ENCODE results near the gene PDZD7. TPM values are rescaled to one million over a fixed set of nuclear protein-coding genes. Genes with fewer than 3 reads are reported as not detected.

The PDZD7 gene
- total and polyA plus RNA-seq, 10 donors, result 0.17 to 2.3 (median 1.1) TPM

- TF ChIP-seq POLR2A (IDR thresholded peaks at IDR 0.05) (no peak), POLR2AphosphoS5 (IDR thresholded peaks at IDR 0.05) (no peak), CTCF (IDR thresholded peaks at IDR 0.05 in 8 of 11, conservative IDR thresholded peaks at IDR 0.05 in 3 of 11) (no peak)
- Histone ChIP-seq H3K4me3 (no peak overlapping the region), H3K36me3 (peaks cover 0 to 7% (median 0%) of the 10 kb centered on the region in 6 donors), H3K27me3 (replicated peaks in 1 of 7) (peaks cover 0 to 16% (median 0%) of the 10 kb centered on the region in 7 donors), H3K27ac (no peak overlapping the region), H3K4me1 (peaks cover 6 to 23% (median 16%) of the 10 kb centered on the region in 6 donors), H3K9me3 (no peaks in the 10 kb centered on the region)
- 79 to 94% (median 92%) methylated on average over 3 to 6 of the region's 6 CpGs for WGBS, 5 donors
- intact Hi-C loops (cut with DNase I; ENCODE audit: low total_unique reads), result no loop called here
- DNase-seq, result peak; percentile 44
Measured at GRCh38 chr10:100972904-100973535, 57.9 kb downstream of the PDZD7 start.

- Histone ChIP-seq H3K4me1 (peaks cover 6 to 23% (median 16%) of the 10 kb centered on the region in 6 donors), H3K36me3 (no peaks in the 10 kb centered on the region), H3K27ac (no peak overlapping the region), H3K9me3 (no peaks in the 10 kb centered on the region), H3K4me3 (no peak overlapping the region), H3K27me3 (replicated peaks in 1 of 7) (peaks cover 0 to 16% (median 0%) of the 10 kb centered on the region in 7 donors)
- intact Hi-C loops (cut with DNase I; ENCODE audit: low total_unique reads), result no loop called here
- TF ChIP-seq POLR2A (IDR thresholded peaks at IDR 0.05) (no peak), CTCF (IDR thresholded peaks at IDR 0.05 in 8 of 11, conservative IDR thresholded peaks at IDR 0.05 in 3 of 11) (no peak), POLR2AphosphoS5 (IDR thresholded peaks at IDR 0.05) (no peak)
- peak; percentile 50 for DNase-seq
- 76 to 85% (median 82%) methylated on average over 13 of the region's 13 CpGs for WGBS, 5 donors
Measured at GRCh38 chr10:100972115-100972903, 58.6 kb downstream of the PDZD7 start.

- DNase-seq, result peak; percentile 29
- 79 to 86% (median 85%) methylated on average over 4 of the region's 4 CpGs for WGBS, 5 donors
Measured at GRCh38 chr10:100970914-100971811, 59.8 kb downstream of the PDZD7 start.

More at GRCh38 chr10:100970914-100971811, 59.8 kb downstream of the PDZD7 start:
- peaks cover 6 to 23% (median 16%) of the 10 kb centered on the region in 6 donors for H3K4me1 ChIP-seq
- H3K9me3 ChIP-seq, result no peaks in the 10 kb centered on the region
- no peak overlapping the region for H3K4me3 ChIP-seq
- H3K27me3 ChIP-seq (replicated peaks in 1 of 7), result peaks cover 0 to 16% (median 0%) of the 10 kb centered on the region in 7 donors
- TF ChIP-seq POLR2AphosphoS5 (IDR thresholded peaks at IDR 0.05) (no peak), POLR2A (IDR thresholded peaks at IDR 0.05) (no peak), CTCF (IDR thresholded peaks at IDR 0.05 in 8 of 11, conservative IDR thresholded peaks at IDR 0.05 in 3 of 11) (no peak)
- H3K36me3 ChIP-seq, result peaks cover 0 to 10% (median under 1%) of the 10 kb centered on the region in 6 donors
- intact Hi-C loops (cut with DNase I; ENCODE audit: low total_unique reads), result no loop called here
- no peak overlapping the region for H3K27ac ChIP-seq

Data from spleen (tissue), 11 donors.